ENCODE results near the gene HS3ST3A1.

Gene HS3ST3A1

GRCh38 chr17:13563866-13564265, 37.9 kb downstream of the HS3ST3A1 start:
- DNase-seq (ENCODE audit: low read depth), result no peak
- no peak for TF ChIP-seq CTCF (conservative IDR thresholded peaks at IDR 0.05; ENCODE audit: low read depth, low read length)
- no peak overlapping the region for H3K4me3 ChIP-seq (ENCODE audit: low read depth, low read length)

GRCh38 chr17:13562271-13562800, 39.4 kb downstream of the HS3ST3A1 start:
- no peak overlapping the region for H3K4me3 ChIP-seq (ENCODE audit: low read depth, low read length)
- no peak for TF ChIP-seq CTCF (conservative IDR thresholded peaks at IDR 0.05; ENCODE audit: low read depth, low read length)
- DNase-seq (ENCODE audit: low read depth), result peak; percentile 96

GRCh38 chr17:13561606-13562270, 40.0 kb downstream of the HS3ST3A1 start:
- H3K4me3 ChIP-seq (ENCODE audit: low read depth, low read length), result no peak overlapping the region
- no peak for TF ChIP-seq CTCF (conservative IDR thresholded peaks at IDR 0.05; ENCODE audit: low read depth, low read length)
- DNase-seq (ENCODE audit: low read depth), result no peak

GRCh38 chr17:13560935-13561334, 40.8 kb downstream of the HS3ST3A1 start:
- H3K4me3 ChIP-seq (ENCODE audit: low read depth, low read length), result no peak overlapping the region
- no peak for TF ChIP-seq CTCF (conservative IDR thresholded peaks at IDR 0.05; ENCODE audit: low read depth, low read length)
- DNase-seq (ENCODE audit: low read depth), result no peak

GRCh38 chr17:13558588-13558987, 43.1 kb downstream of the HS3ST3A1 start:
- no peak overlapping the region for H3K4me3 ChIP-seq (ENCODE audit: low read depth, low read length)
- TF ChIP-seq CTCF (conservative IDR thresholded peaks at IDR 0.05; ENCODE audit: low read depth, low read length), result no peak
- DNase-seq (ENCODE audit: low read depth), result no peak

GRCh38 chr17:13557077-13557476, 44.7 kb downstream of the HS3ST3A1 start:
- TF ChIP-seq CTCF (conservative IDR thresholded peaks at IDR 0.05; ENCODE audit: low read depth, low read length), result no peak
- H3K4me3 ChIP-seq (ENCODE audit: low read depth, low read length), result no peak overlapping the region
- DNase-seq (ENCODE audit: low read depth), result peak; percentile 52

GRCh38 chr17:13554231-13554630, 47.5 kb downstream of the HS3ST3A1 start:
- DNase-seq (ENCODE audit: low read depth), result no peak
- no peak overlapping the region for H3K4me3 ChIP-seq (ENCODE audit: low read depth, low read length)
- no peak for TF ChIP-seq CTCF (conservative IDR thresholded peaks at IDR 0.05; ENCODE audit: low read depth, low read length)
